ENCODE data around the gene RTRAF.

Gene RTRAF

DNA sequence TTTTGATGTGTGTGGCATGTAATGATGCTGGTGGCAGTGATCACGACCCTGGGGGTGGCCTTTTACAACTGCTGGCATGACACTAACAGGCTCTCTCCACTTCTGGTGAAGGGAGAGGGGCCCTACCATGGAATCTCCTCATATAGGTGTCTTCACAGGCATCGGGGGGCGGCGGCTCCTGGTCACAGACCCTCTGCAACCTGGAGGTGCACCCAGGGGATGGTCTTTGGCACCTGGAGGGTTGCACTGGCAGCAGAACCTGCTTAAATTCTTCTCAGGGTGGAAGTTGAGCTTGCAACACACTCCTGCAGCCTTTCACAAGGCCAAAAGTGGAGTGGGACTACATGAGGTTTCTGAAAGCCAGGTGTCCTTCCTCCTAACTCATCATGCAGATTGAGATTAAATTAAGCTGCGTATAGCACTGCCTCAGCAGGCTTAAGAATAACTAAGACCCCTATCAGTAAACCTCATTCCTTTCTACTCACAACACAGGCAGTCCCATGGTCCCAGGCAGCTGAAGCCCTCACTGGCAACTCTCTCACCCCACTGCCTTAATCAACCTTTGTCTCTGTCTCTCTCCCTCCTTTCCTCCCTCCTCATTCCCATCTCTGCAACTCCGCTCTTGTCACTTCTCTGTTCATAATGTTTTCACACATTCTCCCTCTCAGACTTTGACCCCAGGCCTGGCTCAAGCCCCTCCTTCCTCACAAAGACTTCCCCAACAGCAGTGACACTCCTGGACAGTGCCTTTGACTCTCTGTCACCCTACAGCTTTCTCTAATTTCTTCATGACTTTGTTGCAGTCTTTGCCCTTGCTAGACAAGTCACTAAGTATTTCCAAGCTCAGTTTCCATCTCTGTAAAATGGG lies 60.6 kb downstream of the RTRAF start:
- DNase-seq (ENCODE audit: low read depth in 2 of 2) = no peak

DNA sequence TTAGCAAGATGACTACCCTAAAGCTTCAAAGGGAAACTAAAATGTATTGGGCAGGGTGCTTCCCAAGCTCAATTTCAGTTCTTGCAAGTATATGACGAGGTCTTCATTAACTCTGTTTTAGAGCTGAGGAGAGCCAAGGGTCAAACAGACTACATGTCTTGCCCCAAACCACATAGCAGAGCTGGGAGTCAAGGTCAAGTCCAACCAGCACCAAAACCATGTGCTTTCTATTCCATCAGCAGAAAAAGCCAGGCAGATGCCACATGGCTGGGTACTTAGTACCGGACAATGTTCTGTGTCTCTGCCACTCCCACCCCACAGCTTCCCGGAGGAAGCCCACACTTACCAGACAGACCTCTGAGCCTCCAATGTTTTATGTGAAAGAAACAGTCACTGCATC lies 61.9 kb downstream of the RTRAF start:
- no peak for DNase-seq (ENCODE audit: low read depth in 2 of 2)

- no peak for DNase-seq (ENCODE audit: low read depth in 2 of 2)
Measured at GRCh38 chr14:52051871-52052270, 62.5 kb downstream of the RTRAF start.

- DNase-seq (ENCODE audit: low read depth in 2 of 2) = no peak
Measured at GRCh38 chr14:52052288-52052943, 63.1 kb downstream of the RTRAF start.

GRCh38 chr14:52053044-52053443 lies 63.7 kb downstream of the RTRAF start:
- no peak for DNase-seq (ENCODE audit: low read depth in 2 of 2)

DNA sequence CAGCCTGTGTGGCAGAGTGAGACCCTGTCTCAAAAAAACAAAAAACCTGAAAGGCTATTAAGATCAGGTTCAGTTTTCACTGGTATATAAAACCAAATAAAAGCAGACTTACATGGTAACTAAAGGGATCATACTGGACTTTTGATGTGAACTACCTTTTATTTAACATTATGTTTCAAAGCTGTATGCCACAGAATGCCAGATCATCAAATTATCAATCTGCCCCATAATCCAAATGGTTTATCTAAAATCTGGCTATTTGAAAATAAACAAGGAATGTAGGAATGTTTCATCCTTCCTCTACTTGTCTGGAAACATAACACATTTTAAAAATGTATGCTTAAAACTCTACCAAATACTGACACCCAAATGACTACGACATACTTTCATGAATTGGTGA lies 65.3 kb downstream of the RTRAF start:
- no peak for DNase-seq (ENCODE audit: low read depth in 2 of 2)

- DNase-seq (ENCODE audit: low read depth in 2 of 2) = no peak
Measured at GRCh38 chr14:52055167-52055566, 65.8 kb downstream of the RTRAF start.

GRCh38 chr14:52058341-52058740 lies 69.0 kb downstream of the RTRAF start:
- no peak for DNase-seq (ENCODE audit: low read depth in 2 of 2)

DNA sequence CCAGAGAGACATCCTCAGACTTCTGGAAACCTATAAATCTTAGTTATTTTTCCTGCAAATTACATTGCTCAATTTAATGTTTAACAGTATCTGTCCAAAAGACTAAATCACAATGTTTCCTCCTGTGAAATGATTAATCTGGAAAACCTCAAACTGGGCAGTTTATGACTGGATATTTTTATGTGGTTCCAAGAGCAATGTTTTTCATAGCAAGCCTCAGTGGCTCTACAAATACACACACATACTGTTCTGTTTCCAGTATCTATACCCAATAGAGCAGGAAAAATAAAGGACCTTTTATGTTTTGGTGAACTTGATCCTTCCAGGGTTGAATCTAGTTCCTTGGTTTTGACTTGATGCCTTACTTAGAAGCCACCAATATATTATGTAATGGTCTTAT lies 70.3 kb downstream of the RTRAF start:
- no peak for DNase-seq (ENCODE audit: low read depth in 2 of 2)

- DNase-seq (ENCODE audit: low read depth in 2 of 2) = no peak
Measured at GRCh38 chr14:52060080-52060479, 70.7 kb downstream of the RTRAF start.
